Measurements from ENCODE around the gene MAN2A2.

DNA sequence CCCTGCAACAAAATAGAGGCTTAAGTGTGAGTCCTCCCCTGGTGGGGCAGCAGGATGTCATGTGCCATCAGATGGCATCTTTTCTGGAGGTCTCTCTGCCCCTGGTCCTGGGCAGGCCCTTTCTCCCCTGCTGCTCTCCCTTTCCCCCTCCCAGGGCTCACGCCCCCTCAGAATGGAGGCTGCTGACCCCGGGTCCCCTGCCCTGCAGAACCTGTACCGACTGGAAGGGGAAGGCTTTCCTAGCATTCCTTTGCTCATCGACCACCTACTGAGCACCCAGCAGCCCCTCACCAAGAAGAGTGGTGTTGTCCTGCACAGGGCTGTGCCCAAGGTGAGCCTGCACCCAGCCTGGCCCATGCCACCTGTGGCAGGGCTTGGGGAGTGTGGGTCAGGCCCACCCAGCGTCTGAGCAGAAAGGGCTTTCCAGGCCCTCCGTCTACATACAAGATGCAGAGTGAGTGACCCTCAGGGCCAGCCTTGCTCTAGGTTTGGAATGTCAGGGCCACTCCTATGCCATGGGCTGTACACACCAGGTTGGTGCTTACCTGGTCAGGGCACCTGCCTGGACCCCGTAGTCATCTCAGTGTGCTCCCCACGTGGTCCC lies 11.7 kb upstream of the MAN2A2 start:
- TF ChIP-seq CTCF (IDR thresholded peaks at IDR 0.05) (no peak), POLR2A (IDR thresholded peaks at IDR 0.05) (no peak), EP300 (IDR thresholded peaks at IDR 0.05; ENCODE audit: low read depth) (no peak), POLR2AphosphoS5 (IDR thresholded peaks at IDR 0.05) (no peak)
